Smooth muscle cell (in vitro differentiated cells): ENCODE data around the gene PDZD2. TPM values are rescaled to one million over a fixed set of nuclear protein-coding genes. Genes with fewer than 3 reads are reported as not detected.

Source experiments
- DNase-seq: peaks from one replicate; lab custom pipeline; 2025; ENCODE audit not compliant: unreplicated experiment; lab: John Stamatoyannopoulos, UW
- H2AFZ ChIP-seq: fragments of 200-600 bp; sonication (generic); 2 replicates; pipeline ENCODE4 v1.6.0; 2016; ENCODE audit warnings: antibody characterized with exemption, low read depth, mild to moderate bottlenecking
- H3F3A ChIP-seq: fragments of 200-600 bp; sonication (generic); 2 replicates; pipeline ENCODE4 v1.6.0; 2017; ENCODE audit warnings: antibody characterized with exemption, low read depth
- H3K27ac ChIP-seq: fragments of 200-600 bp; sonication (generic); 2 replicates; pipeline ENCODE4 v1.5.1; 2016; ENCODE audit warnings: low read depth, mild to moderate bottlenecking
- H3K27me3 ChIP-seq: fragments of 200-600 bp; sonication (generic); 2 replicates; pipeline ENCODE4 v1.6.1; 2016; ENCODE audit warnings: low read depth, mild to moderate bottlenecking
- H3K36me3 ChIP-seq: fragments of 200-600 bp; sonication (generic); 2 replicates; pipeline ENCODE4 v1.5.1; 2016; ENCODE audit warnings: low read depth
- H3K4me1 ChIP-seq: fragments of 200-600 bp; sonication (generic); 2 replicates; pipeline ENCODE4 v1.5.1; 2016; ENCODE audit warnings: low read depth
- H3K4me2 ChIP-seq: fragments of 200-600 bp; sonication (generic); 2 replicates; pipeline ENCODE4 v1.6.0; 2016; ENCODE audit warnings: mild to moderate bottlenecking
- H3K4me3 ChIP-seq: fragments of 200-600 bp; sonication (generic); 2 replicates; pipeline ENCODE4 v1.5.1; 2016; ENCODE audit warnings: mild to moderate bottlenecking
- H3K79me2 ChIP-seq: fragments of 200-600 bp; sonication (generic); 2 replicates; pipeline ENCODE4 v1.6.0; 2016; ENCODE audit warnings: low read depth, mild to moderate bottlenecking
- H3K9ac ChIP-seq: fragments of 200-600 bp; sonication (generic); 2 replicates; pipeline ENCODE4 v1.6.0; 2016; ENCODE audit warnings: low read depth
- H3K9me3 ChIP-seq: fragments of 200-600 bp; sonication (generic); replicated peaks from 2 replicates; pipeline ENCODE4 v1.5.1; 2016; ENCODE audit warnings: low read depth
- H4K20me1 ChIP-seq: fragments of 200-600 bp; sonication (generic); 2 replicates; pipeline ENCODE4 v1.6.0; 2016; ENCODE audit warnings: low read depth
- WGBS: methylation state at CpG from one replicate; pipeline ENCODE4 v1.1.7; 2016; ENCODE audit warnings: low lambda C conversion rate; 5-methylcytosine and 5-hydroxymethylcytosine counted together
- polyA plus RNA-seq: library from polyadenylated mRNA; unstranded; fragments of >200 nt; fragmentation: Nextera tagmentation; extraction: Ambion mirVana; gene quantifications from 2 replicates; pipeline ENCODE4 v1.2.1, GENCODE V29; 2016
- total RNA-seq: library from RNA; depleted of rRNA; stranded (reverse); fragments of >200 nt; gene quantifications from 2 replicates; pipeline ENCODE4 v1.2.3, GENCODE V29; 2014
- TF ChIP-seq, protein P1 (sequence below): fragments of 200-600 bp; sonication (generic); IDR thresholded peaks from 2 replicates; pipeline ENCODE4 v1.5.1; 2017; ENCODE audit warnings: borderline replicate concordance, mild to moderate bottlenecking, antibody characterized with exemption; ENCODE audit not compliant: insufficient read depth, poor library complexity, severe bottlenecking

PDZD2 gene
- total and polyA plus RNA-seq, 2 experiments from 2014 or later = 3.2 to 4.1 TPM

DNA sequence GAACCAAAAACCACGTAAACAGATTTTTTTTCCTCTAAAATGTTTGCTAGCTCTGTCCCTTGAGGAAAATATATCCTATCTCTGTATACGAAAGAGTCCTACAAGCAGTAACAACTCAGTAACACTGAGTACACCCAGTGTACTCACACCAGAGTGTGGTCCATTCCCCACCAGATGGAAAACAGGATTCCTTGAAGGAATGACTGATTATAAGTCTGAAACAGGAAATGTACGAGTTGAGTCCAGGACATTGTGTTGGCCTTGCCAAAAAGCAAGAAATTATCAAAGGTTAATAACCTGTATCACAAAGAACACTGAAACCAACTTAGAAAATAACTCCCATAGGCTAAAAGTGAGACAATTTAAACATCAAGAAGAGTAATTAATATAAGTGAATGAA is 514.8 kb downstream of the PDZD2 start:
- Histone ChIP-seq H3K4me2 (no peak overlapping the region), H4K20me1 (peaks cover 99% of the 10 kb centered on the region)

GRCh38 chr5:32155211-32155610 is 516.3 kb downstream of the PDZD2 start:
- no peak overlapping the region for H3K27ac ChIP-seq
- H3K4me2 ChIP-seq = no peak overlapping the region
- no peak overlapping the region for H2AFZ ChIP-seq
- peaks cover 4% of the 10 kb centered on the region for H3K4me1 ChIP-seq
- H3F3A ChIP-seq = peaks cover 4% of the 10 kb centered on the region
- H3K36me3 ChIP-seq = no peaks in the 10 kb centered on the region
- peaks cover 100% of the 10 kb centered on the region for H3K79me2 ChIP-seq
- peaks cover 99% of the 10 kb centered on the region for H4K20me1 ChIP-seq
- no peak for DNase-seq
- TF ChIP-seq, protein P1, sequence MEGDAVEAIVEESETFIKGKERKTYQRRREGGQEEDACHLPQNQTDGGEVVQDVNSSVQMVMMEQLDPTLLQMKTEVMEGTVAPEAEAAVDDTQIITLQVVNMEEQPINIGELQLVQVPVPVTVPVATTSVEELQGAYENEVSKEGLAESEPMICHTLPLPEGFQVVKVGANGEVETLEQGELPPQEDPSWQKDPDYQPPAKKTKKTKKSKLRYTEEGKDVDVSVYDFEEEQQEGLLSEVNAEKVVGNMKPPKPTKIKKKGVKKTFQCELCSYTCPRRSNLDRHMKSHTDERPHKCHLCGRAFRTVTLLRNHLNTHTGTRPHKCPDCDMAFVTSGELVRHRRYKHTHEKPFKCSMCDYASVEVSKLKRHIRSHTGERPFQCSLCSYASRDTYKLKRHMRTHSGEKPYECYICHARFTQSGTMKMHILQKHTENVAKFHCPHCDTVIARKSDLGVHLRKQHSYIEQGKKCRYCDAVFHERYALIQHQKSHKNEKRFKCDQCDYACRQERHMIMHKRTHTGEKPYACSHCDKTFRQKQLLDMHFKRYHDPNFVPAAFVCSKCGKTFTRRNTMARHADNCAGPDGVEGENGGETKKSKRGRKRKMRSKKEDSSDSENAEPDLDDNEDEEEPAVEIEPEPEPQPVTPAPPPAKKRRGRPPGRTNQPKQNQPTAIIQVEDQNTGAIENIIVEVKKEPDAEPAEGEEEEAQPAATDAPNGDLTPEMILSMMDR = no peak
- 89% methylated on average over 2 of the region's 2 CpGs for WGBS
- no peak overlapping the region for H3K4me3 ChIP-seq
- H3K9me3 ChIP-seq = no peaks in the 10 kb centered on the region
- H3K9ac ChIP-seq = no peak overlapping the region
- no peaks in the 10 kb centered on the region for H3K27me3 ChIP-seq

More for the DNA sequence above, 514.8 kb downstream of the PDZD2 start:
- H3K4me1 ChIP-seq = peaks cover 4% of the 10 kb centered on the region
- 86% methylated on average over 3 of the region's 3 CpGs for WGBS
- H2AFZ ChIP-seq = no peak overlapping the region
- DNase-seq = no peak
- peaks cover 1% of the 10 kb centered on the region for H3F3A ChIP-seq
- TF ChIP-seq, protein P1 = no peak
- no peak overlapping the region for H3K9ac ChIP-seq
- no peaks in the 10 kb centered on the region for H3K9me3 ChIP-seq
- no peaks in the 10 kb centered on the region for H3K36me3 ChIP-seq
- peaks cover 100% of the 10 kb centered on the region for H3K79me2 ChIP-seq
- peak overlapping the region; percentile 39 for H3K27ac ChIP-seq
- no peak overlapping the region for H3K4me3 ChIP-seq
- H3K27me3 ChIP-seq = no peaks in the 10 kb centered on the region

- H3K27me3 ChIP-seq = no peaks in the 10 kb centered on the region
- no peak overlapping the region for H3K9ac ChIP-seq
- H4K20me1 ChIP-seq = peaks cover 97% of the 10 kb centered on the region
- no peak overlapping the region for H2AFZ ChIP-seq
- H3K4me2 ChIP-seq = no peak overlapping the region
- H3K36me3 ChIP-seq = no peaks in the 10 kb centered on the region
- no peak overlapping the region for H3K27ac ChIP-seq
- TF ChIP-seq, protein P1 = no peak
- H3K4me3 ChIP-seq = no peak overlapping the region
- H3K79me2 ChIP-seq = peaks cover 100% of the 10 kb centered on the region
- whole genome bisulfite sequencing = 86% methylated on average over 9 of the region's 9 CpGs
- H3F3A ChIP-seq = peaks cover 4% of the 10 kb centered on the region
- peaks cover 4% of the 10 kb centered on the region for H3K4me1 ChIP-seq
- H3K9me3 ChIP-seq = no peaks in the 10 kb centered on the region
- no peak for DNase-seq
These were observed 517.7 kb downstream of the PDZD2 start for GRCh38 chr5:32156635-32157034.

GRCh38 chr5:32157078-32157477 is 518.1 kb downstream of the PDZD2 start:
- no peak overlapping the region for H3K9ac ChIP-seq
- peak overlapping the region; percentile 24 for H3K27ac ChIP-seq
- peaks cover 97% of the 10 kb centered on the region for H4K20me1 ChIP-seq
- WGBS = 83% methylated on average over 4 of the region's 4 CpGs
- H3K4me3 ChIP-seq = no peak overlapping the region
- H3K4me1 ChIP-seq = peaks cover 4% of the 10 kb centered on the region
- no peaks in the 10 kb centered on the region for H3K27me3 ChIP-seq
- no peaks in the 10 kb centered on the region for H3K9me3 ChIP-seq
- H2AFZ ChIP-seq = no peak overlapping the region
- TF ChIP-seq, protein P1 = no peak
- no peak overlapping the region for H3K4me2 ChIP-seq
- H3K79me2 ChIP-seq = peaks cover 100% of the 10 kb centered on the region
- no peaks in the 10 kb centered on the region for H3K36me3 ChIP-seq
- H3F3A ChIP-seq = peaks cover 4% of the 10 kb centered on the region
- DNase-seq = no peak
